ENCODE data around the gene CAMTA1.
"Not testable (repeated sequence)": the region's sequence is repeated elsewhere in the genome, so short reads cannot be mapped to it uniquely, and the experiment has no call there.

CAMTA1 gene

DNA sequence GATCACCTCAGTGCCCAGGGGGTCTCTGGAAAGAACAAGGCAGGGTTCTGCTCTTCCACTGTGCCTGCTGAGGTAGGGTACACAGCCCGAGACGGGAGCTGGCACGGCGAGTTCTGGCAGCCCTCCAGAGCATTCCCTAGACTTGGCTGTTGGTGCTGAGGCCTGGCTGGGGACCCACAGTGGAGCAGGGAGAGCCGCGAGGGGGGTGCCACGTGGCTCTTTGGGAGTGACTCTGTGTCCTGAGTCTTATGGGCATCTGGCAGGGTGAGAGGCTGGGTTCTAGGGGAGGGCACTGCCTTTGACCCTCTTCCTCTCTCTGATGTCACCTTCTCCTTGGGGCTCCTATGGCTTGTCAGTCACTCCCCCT, 336.4 kb downstream of the CAMTA1 start:
- peak; percentile 15 for DNase-seq

DNA sequence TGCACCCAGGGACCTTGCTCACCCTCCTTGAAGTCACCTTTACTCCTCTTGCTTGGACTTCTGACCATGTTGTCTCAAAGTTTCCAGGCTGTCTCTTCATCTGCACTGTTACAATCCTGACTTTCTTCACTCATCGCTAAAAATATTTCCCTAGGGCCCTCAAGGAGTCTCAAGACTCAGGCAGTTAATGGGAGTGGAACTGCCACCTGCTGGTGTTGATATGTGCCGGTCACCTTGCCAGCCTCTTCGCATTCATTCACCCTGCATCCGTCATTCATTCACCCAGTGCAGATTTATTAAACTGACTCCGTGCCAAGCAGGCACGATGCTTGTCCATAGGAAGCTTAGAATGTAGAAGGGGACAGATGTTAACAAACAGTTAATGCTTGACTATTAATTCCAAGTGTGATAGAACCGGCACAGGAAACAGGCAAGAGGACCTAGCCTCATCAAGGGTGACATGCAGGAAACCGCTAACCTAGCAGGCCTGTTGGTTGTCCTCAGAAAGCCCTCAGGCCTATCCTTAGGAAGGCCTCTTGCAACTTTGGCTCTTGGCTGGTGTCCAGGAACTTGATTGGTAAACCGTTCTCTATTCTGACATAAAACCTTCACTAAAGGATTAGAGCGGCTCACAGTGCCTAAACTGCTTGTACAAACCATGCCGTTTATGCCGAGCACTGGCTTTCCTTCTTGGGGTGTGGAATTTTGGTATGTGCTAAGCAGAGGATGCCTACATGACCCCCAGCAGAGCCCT, 342.2 kb downstream of the CAMTA1 start:
- no peak for DNase-seq

DNA sequence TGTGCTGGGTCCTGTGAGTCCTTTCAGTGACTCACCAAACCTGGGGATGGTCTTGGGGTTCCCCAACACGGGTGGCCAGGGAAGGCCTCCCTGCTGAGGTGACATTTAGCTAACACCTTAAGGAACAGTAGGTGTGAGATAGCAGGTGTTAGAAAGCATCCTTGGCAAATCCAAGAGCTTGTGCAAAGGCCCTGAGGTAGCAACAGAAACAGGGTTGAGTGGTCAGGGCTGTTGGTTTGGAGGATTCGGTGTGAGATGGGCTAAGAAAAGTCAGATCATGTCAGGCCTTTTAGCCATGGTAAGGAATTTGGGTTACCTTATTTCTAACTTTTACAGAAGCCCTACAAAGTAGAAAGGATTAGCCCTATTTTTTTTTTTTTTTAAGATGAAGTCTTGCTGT, 343.0 kb downstream of the CAMTA1 start:
- no peak for DNase-seq

- no peak for DNase-seq
These were observed 344.9 kb downstream of the CAMTA1 start for GRCh38 chr1:7130127-7130526.

DNA sequence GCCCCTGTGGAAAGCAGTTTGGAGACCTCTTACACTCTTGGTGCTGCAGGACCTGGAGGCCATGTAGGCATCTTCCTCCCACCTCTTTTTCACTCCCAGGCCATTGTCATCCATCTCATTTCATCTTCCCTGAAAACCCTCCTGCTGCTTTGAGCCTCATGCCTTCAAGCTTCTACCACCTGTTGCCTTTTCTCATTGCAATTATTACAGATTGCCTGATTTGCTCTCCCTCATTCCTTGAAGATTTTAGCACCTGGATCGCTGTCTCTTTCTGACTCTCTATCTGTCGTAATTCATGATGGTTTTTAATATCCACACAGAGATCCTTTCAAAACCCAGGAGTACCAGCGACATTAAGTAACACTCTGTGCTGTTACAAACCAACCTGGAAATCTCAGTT, 350.2 kb downstream of the CAMTA1 start:
- no peak for DNase-seq

GRCh38 chr1:7136166-7136953, 351.1 kb downstream of the CAMTA1 start:
- DNase-seq = no peak

DNA sequence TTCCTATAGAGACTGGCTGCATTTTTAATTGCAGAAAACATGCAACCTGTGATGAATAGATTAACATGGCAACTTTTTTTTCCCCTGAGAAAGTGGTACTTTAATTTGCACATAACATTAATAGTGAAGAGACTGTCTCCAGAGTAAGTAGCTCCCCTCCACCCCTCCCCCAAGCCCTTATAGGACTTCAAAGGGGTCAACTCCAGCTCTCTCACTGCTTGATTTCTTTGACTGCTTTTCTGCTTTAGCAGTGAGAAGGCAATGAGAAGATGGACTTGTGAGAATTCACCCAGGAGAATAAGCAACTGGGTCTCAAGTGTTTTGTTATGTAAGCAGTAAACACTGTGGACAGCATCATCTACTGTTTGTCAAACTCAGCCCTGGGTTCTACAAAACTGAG, 355.0 kb downstream of the CAMTA1 start:
- DNase-seq = no peak

DNA sequence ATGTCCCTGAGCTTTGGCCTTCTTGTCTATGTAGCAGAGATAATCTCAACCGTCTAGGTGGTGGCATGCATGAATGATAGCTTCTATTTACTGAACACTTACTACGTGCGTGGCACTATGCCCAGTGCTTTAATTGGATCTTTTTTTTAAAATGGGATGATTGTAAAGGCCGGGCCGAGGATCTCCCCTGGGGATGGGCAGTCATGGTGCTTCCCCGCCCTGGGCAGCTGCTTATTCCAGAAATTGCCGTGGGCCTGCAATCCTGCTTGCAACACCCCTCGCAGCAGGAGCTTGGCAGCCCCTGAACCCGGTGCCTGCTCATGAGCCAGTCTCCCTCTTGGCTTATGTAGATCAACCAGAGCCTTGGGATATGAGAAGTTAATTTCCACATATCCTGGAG, 360.7 kb downstream of the CAMTA1 start:
- DNase-seq = no peak

GRCh38 chr1:7146710-7147109, 361.5 kb downstream of the CAMTA1 start:
- DNase-seq = no peak

GRCh38 chr1:7147581-7148282, 362.5 kb downstream of the CAMTA1 start:
- DNase-seq = not testable (repeated sequence)

GRCh38 chr1:7149080-7149838, 364.0 kb downstream of the CAMTA1 start:
- DNase-seq = no peak

- DNase-seq = no peak
These were observed 365.5 kb downstream of the CAMTA1 start for GRCh38 chr1:7150724-7151280.

DNA sequence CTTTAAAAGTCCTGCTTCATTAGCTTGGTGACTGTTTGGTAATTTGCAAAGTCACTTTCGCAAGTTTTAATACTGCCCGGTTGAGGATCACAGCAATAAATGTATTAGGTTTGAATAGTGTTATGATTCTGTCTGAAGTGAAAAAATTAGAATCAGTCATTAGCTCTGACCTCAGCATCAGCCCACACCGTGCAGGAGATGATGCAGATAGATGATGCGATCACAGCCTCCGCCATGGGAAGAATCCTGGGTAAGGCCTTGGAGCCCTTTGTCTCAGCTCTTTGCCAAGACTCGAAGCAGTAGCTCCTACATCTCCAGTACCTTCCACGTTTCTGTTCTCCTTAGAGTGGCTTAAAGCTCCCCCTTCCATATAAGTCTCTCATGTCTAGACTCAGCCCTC, 366.7 kb downstream of the CAMTA1 start:
- no peak for DNase-seq

DNA sequence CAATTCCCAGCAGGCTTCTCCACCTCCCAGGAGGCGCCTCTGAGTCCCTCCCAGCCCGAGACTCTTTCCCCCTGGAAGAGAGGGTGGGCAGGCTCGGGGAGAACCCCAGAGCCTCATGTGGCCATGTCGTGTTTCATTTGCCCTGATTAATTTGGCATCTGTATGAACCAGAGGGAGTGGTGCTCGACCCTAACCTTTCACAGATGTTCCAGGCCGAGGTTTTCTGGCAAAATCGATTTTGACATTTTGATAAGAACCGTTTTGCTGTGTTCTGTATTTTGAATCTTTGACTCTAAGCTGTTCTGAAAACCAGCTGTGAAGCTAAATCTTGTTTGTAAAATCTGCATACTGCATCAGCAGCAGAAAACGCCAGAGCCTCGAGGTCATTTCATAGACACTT, 367.4 kb downstream of the CAMTA1 start:
- no peak for DNase-seq

DNA sequence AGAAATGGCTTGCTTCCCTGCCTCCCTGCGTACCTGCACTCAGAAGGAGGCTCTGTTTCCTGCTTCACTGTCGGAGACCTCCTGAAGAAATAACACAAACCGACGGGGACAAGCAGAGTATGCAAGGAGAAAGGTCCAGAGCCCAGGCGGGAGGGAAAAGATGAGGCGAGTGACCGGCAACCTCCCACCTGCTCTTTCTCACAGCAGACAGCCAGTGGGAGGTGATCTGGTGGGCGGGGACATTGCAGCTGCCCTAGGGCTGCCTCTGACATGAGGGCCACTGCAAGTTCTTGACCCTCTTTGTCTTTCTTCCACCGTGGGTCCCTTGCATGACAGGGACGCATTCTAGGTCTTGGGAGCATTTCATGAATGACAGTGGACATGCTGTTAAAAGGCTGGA, 368.2 kb downstream of the CAMTA1 start:
- DNase-seq = no peak

- no peak for DNase-seq
These were observed 374.0 kb downstream of the CAMTA1 start for GRCh38 chr1:7159116-7159781.

- not testable (repeated sequence) for DNase-seq
These were observed 383.3 kb downstream of the CAMTA1 start for GRCh38 chr1:7168554-7168953.

- no peak for DNase-seq
These were observed 385.9 kb downstream of the CAMTA1 start for GRCh38 chr1:7171168-7171567.

DNA sequence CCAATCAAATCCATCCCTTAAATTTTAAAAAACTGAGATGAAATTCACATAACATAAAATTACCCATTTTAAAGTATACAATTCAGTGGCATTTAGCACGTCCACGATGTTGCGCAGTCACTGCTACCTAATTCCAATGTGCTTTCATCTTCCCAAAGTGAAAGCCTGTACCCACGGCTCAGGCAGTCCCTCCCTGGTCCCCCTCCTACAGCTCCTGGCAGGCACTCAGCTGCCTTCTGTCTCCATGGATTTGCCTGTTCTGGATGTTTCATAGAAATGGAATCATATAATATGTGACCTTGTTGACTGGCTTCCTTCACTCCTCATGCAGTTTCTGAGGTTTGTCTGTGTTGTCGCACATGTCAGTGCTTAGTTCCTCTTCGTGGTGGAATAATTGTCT, 386.3 kb downstream of the CAMTA1 start:
- no peak for DNase-seq

GRCh38 chr1:7172804-7173203, 387.6 kb downstream of the CAMTA1 start:
- DNase-seq = no peak

DNA sequence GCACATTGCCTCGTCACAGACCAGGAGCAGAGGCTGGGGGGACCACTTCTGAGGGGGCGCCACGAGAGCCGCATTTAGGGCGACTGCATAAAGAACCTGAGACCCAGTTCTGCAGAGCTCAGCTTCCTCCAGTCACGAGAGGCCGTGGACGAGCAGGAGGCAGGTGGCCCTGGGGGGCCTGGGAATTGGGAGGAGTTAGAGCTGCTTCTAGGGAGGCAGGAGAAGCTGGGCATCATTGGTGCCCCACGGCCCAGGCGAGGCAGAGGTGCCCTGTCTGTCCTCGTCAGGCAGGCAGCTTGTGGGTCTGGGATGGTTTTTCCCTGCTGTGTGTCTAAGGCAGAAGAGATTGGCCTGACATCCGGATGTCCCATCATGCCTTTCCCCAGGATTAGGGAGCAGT, 389.3 kb downstream of the CAMTA1 start:
- DNase-seq = no peak

Data from NCI-H1105 (cell line).